PFSK-1 (cell line): ENCODE measurements around the gene RASGRP3.

ENCODE experiments used
- POLR2AphosphoS5 ChIP-seq: IDR thresholded peaks from 2 replicates; pipeline ENCODE4 v1.6.1; 2012; ENCODE audit warnings: low read depth, mild to moderate bottlenecking, control low read depth, low read length, moderate library complexity
- REST ChIP-seq, 2 experiments: IDR thresholded peaks; 2 replicates each; pipeline versions ENCODE4 v1.6.1 to v1.8.0; 2011 to 2012; ENCODE audit warnings: low read depth in 2 of 2, low read length in 2 of 2, control low read depth in 1 of 2, inconsistent platforms in 1 of 2, mild to moderate bottlenecking in 1 of 2, moderate library complexity in 1 of 2; ENCODE audit not compliant: insufficient read depth in 1 of 2
- SIN3A ChIP-seq: IDR thresholded peaks from 2 replicates; pipeline ENCODE4 v1.6.1; 2012; ENCODE audit warnings: mild to moderate bottlenecking, low read length, moderate library complexity, borderline replicate concordance; ENCODE audit not compliant: insufficient read depth
- TAF1 ChIP-seq: IDR thresholded peaks from 2 replicates; pipeline ENCODE4 v1.6.1; 2012; ENCODE audit warnings: low read length, control low read depth, borderline replicate concordance; ENCODE audit not compliant: insufficient read depth

GRCh38 chr2:33606100-33606499 lies 129.7 kb downstream of the RASGRP3 start:
- TF ChIP-seq SIN3A (no peak), POLR2AphosphoS5 (no peak), TAF1 (no peak), REST (IDR thresholded peaks at IDR 0.05; ENCODE audit: insufficient read depth in 1 of 2, low read depth in 2 of 2, low read length in 2 of 2) (no peak)
